K562 (cell line): ENCODE results near the gene PTGR3. TPM values are rescaled to one million over a fixed set of nuclear protein-coding genes. Genes with fewer than 3 reads are reported as not detected.

Source experiments
- ATAC-seq: fragments of 200-7000 bp; cut with Tn5 transposase; 3 replicates; pipeline ENCODE4 v1.9.1; 2020; ENCODE audit warnings: moderate library complexity
- BruUV-seq: library from RNA; stranded (reverse); fragments of 400-500 nt; replicated peaks from 2 replicates; lab custom pipeline; 2021; lab: Mats Ljungman, UMichigan
- CTCF ChIA-PET: fragments of 300-600 bp; formaldehyde crosslinking; extraction: SDS; loops from one replicate; lab custom pipeline; 2021; ENCODE audit warnings: low intra/inter-chr PET ratio; lab: Yijun Ruan, JAX
- POLR2A ChIA-PET: fragments of 300-600, 350-650 bp; sonication (Branson Sonifier 250); formaldehyde crosslinking; extraction: SDS; loops from one replicate; lab custom pipeline; 2021; ENCODE audit warnings: antibody characterized with exemption, inconsistent platforms; lab: Yijun Ruan, JAX
- DNase-seq, 4 experiments: peaks; one replicate each; pipeline versions ENCODE4 v3.0.0 to v3.0.0-alpha.2; 2011 to 2018; ENCODE audit warnings: low spot score in 3 of 4, mixed read lengths in 3 of 4; ENCODE audit errors: extremely low read depth in 1 of 4
- FAIRE-seq: peaks from 2 replicates; lab custom pipeline; 2011; peaks lifted over from hg19 to GRCh38; lab: Jason Lieb, UNC
- H2AFZ ChIP-seq: 2 replicates; pipeline ENCODE4 v1.6.0; 2011; ENCODE audit warnings: low read depth, low read length, control low read depth, inconsistent platforms
- H3K27ac ChIP-seq: fragments of 200-600 bp; 3 replicates; pipeline ENCODE4 v1.8.0; 2011; ENCODE audit warnings: low read depth, mild to moderate bottlenecking, control low read depth, inconsistent platforms, low read length, moderate library complexity, mixed read lengths; ENCODE audit errors: extremely low read depth
- H3K27me3 ChIP-seq, 2 experiments: fragments of 300-600 bp in 1 of 2; 2 replicates in 1 of 2; 3 replicates in 1 of 2; pipeline versions ENCODE4 v1.6.0 to v1.8.0; 2011; ENCODE audit warnings: inconsistent platforms in 2 of 2, low read length in 2 of 2, mild to moderate bottlenecking in 1 of 2, mixed read lengths in 1 of 2, moderate library complexity in 1 of 2; ENCODE audit not compliant: control insufficient read depth in 2 of 2, insufficient read depth in 2 of 2
- H3K36me3 ChIP-seq: fragments of 300-600 bp; 3 replicates; pipeline ENCODE4 v1.8.0; 2011; ENCODE audit warnings: mild to moderate bottlenecking, low read length, inconsistent platforms; ENCODE audit not compliant: control insufficient read depth, insufficient read depth
- H3K4me1 ChIP-seq, 2 experiments: fragments of 200-600 bp in 1 of 2; replicated peaks in 1 of 2; 2 replicates in 1 of 2; 3 replicates in 1 of 2; pipeline versions ENCODE4 v1.5.1 to v1.8.0; 2011; ENCODE audit warnings: inconsistent platforms in 2 of 2, low read length in 2 of 2, mild to moderate bottlenecking in 1 of 2, mixed read lengths in 1 of 2, moderate library complexity in 1 of 2; ENCODE audit not compliant: control insufficient read depth in 2 of 2, insufficient read depth in 2 of 2
- H3K4me2 ChIP-seq: 2 replicates; pipeline ENCODE4 v1.6.1; 2011; ENCODE audit warnings: low read length, control low read depth, inconsistent platforms, mixed read lengths; ENCODE audit not compliant: insufficient read depth
- H3K4me3 ChIP-seq: fragments of 200-600 bp; sonication (generic), shearing (Covaris generic); 2 replicates; pipeline ENCODE4 v1.5.1; 2016; ENCODE audit warnings: control low read depth, inconsistent platforms
- H3K79me2 ChIP-seq: fragments of 200-600 bp; 3 replicates; pipeline ENCODE4 v1.8.0; 2011; ENCODE audit warnings: low read length, inconsistent platforms; ENCODE audit not compliant: control insufficient read depth, insufficient read depth
- H3K9ac ChIP-seq, 2 experiments: 2 replicates each; pipeline versions ENCODE4 v1.6.0 to v1.6.1; 2011; ENCODE audit warnings: low read depth in 2 of 2, low read length in 2 of 2, control low read depth in 1 of 2, inconsistent platforms in 1 of 2, mild to moderate bottlenecking in 1 of 2, mixed read lengths in 1 of 2; ENCODE audit not compliant: insufficient read depth in 1 of 2
- H3K9me1 ChIP-seq: one replicate; pipeline ENCODE4 v1.6.0; 2011; ENCODE audit warnings: inconsistent platforms, mild to moderate bottlenecking, low read length, moderate library complexity; ENCODE audit not compliant: control insufficient read depth, insufficient read depth
- H3K9me3 ChIP-seq: replicated peaks from 2 replicates; pipeline ENCODE4 v1.5.1; 2011; ENCODE audit warnings: low read depth, low read length, inconsistent platforms; ENCODE audit not compliant: control insufficient read depth, insufficient read depth
- H4K20me1 ChIP-seq: replicated peaks from 2 replicates; pipeline ENCODE4 v1.6.1; 2011; ENCODE audit warnings: low read length, inconsistent platforms, mixed read lengths; ENCODE audit not compliant: control insufficient read depth, insufficient read depth
- ARHGAP35 ChIP-seq: fragments of 450-650 bp; IDR thresholded peaks from 2 replicates; pipeline ENCODE4 v1.6.1; 2018; ENCODE audit not compliant: partially characterized antibody
- CEBPB ChIP-seq: fragments of 450-650 bp; IDR thresholded peaks from 2 replicates; pipeline ENCODE4 v1.6.1; 2016; ENCODE audit warnings: missing genetic modification characterization, missing compliant biosample characterization
- EHMT2 ChIP-seq: fragments of 450-650 bp; IDR thresholded peaks from 2 replicates; pipeline ENCODE4 v1.6.1; 2018; ENCODE audit warnings: antibody characterized with exemption
- GATAD2B ChIP-seq: fragments of 450-650 bp; IDR thresholded peaks from 2 replicates; pipeline ENCODE4 v1.6.1; 2017; ENCODE audit warnings: mild to moderate bottlenecking, borderline replicate concordance
- HDAC2 ChIP-seq: fragments of 450-650 bp; IDR thresholded peaks from 2 replicates; pipeline ENCODE4 v1.6.1; 2016; ENCODE audit warnings: mild to moderate bottlenecking
- IRF1 ChIP-seq: sonication (generic); formaldehyde crosslinking; IDR thresholded peaks from 2 replicates; pipeline ENCODE4 v1.8.0; 2022; ENCODE audit warnings: missing genetic modification reagents, mild to moderate bottlenecking, borderline replicate concordance
- KAT2B ChIP-seq: IDR thresholded peaks from one replicate; pipeline ENCODE4 v1.6.1; 2012; ENCODE audit warnings: low read depth, mild to moderate bottlenecking, control low read depth, inconsistent platforms, low read length, moderate library complexity
- KDM5B ChIP-seq: fragments of 200-600 bp; sonication (generic); IDR thresholded peaks from 2 replicates; pipeline ENCODE4 v1.6.1; 2012; ENCODE audit warnings: low read depth, mild to moderate bottlenecking, moderate library complexity, low read length, control low read depth, inconsistent platforms; ENCODE audit not compliant: insufficient replicate concordance
- PML ChIP-seq: IDR thresholded peaks from 2 replicates; pipeline ENCODE4 v1.6.1; 2012; ENCODE audit warnings: low read length, inconsistent platforms
- SMAD1 ChIP-seq: fragments of 150-350 bp; IDR thresholded peaks from 2 replicates; pipeline ENCODE4 v1.6.1; 2014; ENCODE audit warnings: low read length, low read depth; ENCODE audit not compliant: partially characterized antibody
- TAF7 ChIP-seq: fragments of 450-650 bp; IDR thresholded peaks from 2 replicates; pipeline ENCODE4 v1.6.1; 2016; ENCODE audit warnings: missing genetic modification characterization, missing compliant biosample characterization
- ZFX ChIP-seq: sonication (generic); formaldehyde crosslinking; IDR thresholded peaks from 2 replicates; pipeline ENCODE4 v1.8.0; 2022; ENCODE audit warnings: mild to moderate bottlenecking, missing genetic modification reagents, moderate library complexity
- ZNF140 ChIP-seq: fragments of 250-450 bp; sonication (Bioruptor Pico); IDR thresholded peaks from 2 replicates; pipeline ENCODE4 v1.8.0; 2021; ENCODE audit warnings: moderate library complexity, mild to moderate bottlenecking, inconsistent platforms
- ZNF586 ChIP-seq: fragments of 450-650 bp; formaldehyde crosslinking; conservative IDR thresholded peaks from 2 replicates; pipeline ENCODE4 v1.4.0; 2020; ENCODE audit warnings: mild to moderate bottlenecking, moderate library complexity
- WGBS: fragments of 100-300 bp; shearing (Covaris generic); methylation state at CpG from one replicate; pipeline ENCODE4 v1.1.6; 2016; ENCODE audit warnings: low coverage, mixed read lengths; ENCODE audit not compliant: insufficient coverage; ENCODE audit errors: missing lambda C conversion rate; 5-methylcytosine and 5-hydroxymethylcytosine counted together
- in situ Hi-C: fragments of 300-500 bp; cut with MboI; formaldehyde crosslinking; loops from 4 replicates; pipeline ENCODE4 v1.15.0; 2018; ENCODE audit warnings: inconsistent platforms, mixed read lengths
- intact Hi-C: fragments of 100-400 bp; cut with micrococcal nuclease; formaldehyde crosslinking; loops from 2 replicates; pipeline ENCODE4 v1.14.2; 2022
- polyA plus RNA-seq, 8 experiments: library from polyadenylated mRNA; depleted of rRNA in 4 of 8; stranded (reverse) in 5 of 8; unstranded in 3 of 8; fragments of >200 nt; fragmentation: Nextera tagmentation in 2 of 8; fragmentation: Illumina TruSeq in 1 of 8; extraction: Ambion mirVana in 2 of 8; extraction: Trizol in 1 of 8; gene quantifications; 2 replicates each; pipeline versions ENCODE4 v1.2.1 to v1.2.3, GENCODE V29; 2011 to 2014; ENCODE audit warnings: inconsistent platforms in 1 of 8, missing spikeins in 1 of 8
- total RNA-seq, 7 experiments: library from RNA; depleted of rRNA in 6 of 7; stranded (reverse); fragments of >200 nt in 6 of 7; fragmentation: Illumina TruSeq in 2 of 7; extraction: Trizol in 2 of 7; gene quantifications; 2 replicates each; pipeline versions ENCODE4 v1.2.1 to v1.2.3, GENCODE V29; 2011 to 2021; ENCODE audit warnings: low replicate concordance in 1 of 7

Gene PTGR3
- total and polyA plus RNA-seq, 9 of the 15 experiments (the other 6 are each of a cell fraction or from before 2014, with no cell fraction given) = 4.1 to 32.3 (median 15.3) TPM

GRCh38 chr18:75164479-75164878 is 44.5 kb downstream of the PTGR3 start:
- in situ Hi-C loops = no loop called here
- Histone ChIP-seq H2AFZ (no peak overlapping the region), H3K4me2 (no peak overlapping the region), H3K9me1 (no peaks in the 10 kb centered on the region), H3K9ac (no peak overlapping the region), H3K9me3 (no peaks in the 10 kb centered on the region), H3K36me3 (no peaks in the 10 kb centered on the region), H4K20me1 (no peaks in the 10 kb centered on the region), H3K27ac (no peak overlapping the region), H3K4me3 (no peak overlapping the region), H3K79me2 (no peaks in the 10 kb centered on the region), H3K27me3 (peaks cover 14 to 52% of the 10 kb centered on the region in 2 experiments; a peak in 4 of 5 replicates), H3K4me1 (peaks cover 0 to 5% of the 10 kb centered on the region in 2 experiments; a peak in 1 of 5 replicates)
- no TSS peak for BruUV-seq
- POLR2A ChIA-PET = no interaction called here
- intact Hi-C loops = loop anchor here (10.0 kb wide), 1 partner anchor 310 kb away; no protein-coding TSS in a partner anchor
- FAIRE-seq (no peak), DNase-seq (no peak), ATAC-seq (no peak)
- 0% methylated on average over 1 of the region's 3 CpGs for WGBS
- TF ChIP-seq ZNF140 (CRISPR knock-in tag) (no peak), CEBPB (tag) (no peak)
- CTCF ChIA-PET = no interaction called here

GRCh38 chr18:75163736-75164135 is 45.2 kb downstream of the PTGR3 start:
- no TSS peak for BruUV-seq
- Histone ChIP-seq H3K9ac (no peak overlapping the region), H3K36me3 (no peaks in the 10 kb centered on the region), H3K27me3 (peaks cover 16 to 56% of the 10 kb centered on the region in 2 experiments; a peak in 4 of 5 replicates), H2AFZ (no peak overlapping the region), H3K4me3 (no peak overlapping the region), H3K9me3 (no peaks in the 10 kb centered on the region), H3K4me2 (no peak overlapping the region), H3K27ac (no peak overlapping the region), H4K20me1 (no peaks in the 10 kb centered on the region), H3K9me1 (no peaks in the 10 kb centered on the region), H3K79me2 (no peaks in the 10 kb centered on the region), H3K4me1 (peaks cover 0 to 9% of the 10 kb centered on the region in 2 experiments; a peak in 1 of 5 replicates)
- TF ChIP-seq ZNF586 (CRISPR knock-in tag) (no peak), PML (no peak), EHMT2 (no peak), ZFX (CRISPR knock-in tag) (no peak), SMAD1 (no peak), ARHGAP35 (no peak), KDM5B (no peak), GATAD2B (no peak), KAT2B (no peak), IRF1 (no peak), HDAC2 (no peak), TAF7 (no peak)
- no peak for FAIRE-seq
- WGBS = 0% methylated on average over 2 of the region's 4 CpGs
- in situ Hi-C loops = no loop called here
- no peak for DNase-seq
- ATAC-seq = no peak
- intact Hi-C loops = loop anchor here (10.0 kb wide), 1 partner anchor 311 kb away; no protein-coding TSS in a partner anchor
- CTCF ChIA-PET = no interaction called here
- POLR2A ChIA-PET = no interaction called here
